OCI-LY1 (cell line): ENCODE measurements around the gene WNT2.

Experiments
- H2AFZ ChIP-seq: fragments of 200-600 bp; sonication (generic), shearing (Covaris generic); 2 replicates; pipeline ENCODE4 v1.6.0; 2014; ENCODE audit warnings: antibody characterized with exemption, mild to moderate bottlenecking, low read length
- H3F3A ChIP-seq: fragments of 200-600 bp; sonication (generic), shearing (Covaris generic); 2 replicates; pipeline ENCODE4 v1.6.0; 2014; ENCODE audit warnings: mild to moderate bottlenecking, antibody characterized with exemption, low read length, moderate library complexity; ENCODE audit not compliant: insufficient read depth
- H3K27ac ChIP-seq: fragments of 200-600 bp; sonication (generic); 2 replicates; pipeline ENCODE4 v1.5.1; 2014; ENCODE audit warnings: low read length, mixed run types, mild to moderate bottlenecking, low read depth; ENCODE audit not compliant: poor library complexity, severe bottlenecking
- H3K27me3 ChIP-seq: fragments of 200-600 bp; sonication (generic); 2 replicates; pipeline ENCODE4 v1.6.0; 2014; ENCODE audit warnings: antibody characterized with exemption, mild to moderate bottlenecking, low read length, moderate library complexity; ENCODE audit not compliant: insufficient read depth
- H3K36me3 ChIP-seq: fragments of 200-600 bp; sonication (generic); 2 replicates; pipeline ENCODE4 v1.6.1; 2014; ENCODE audit warnings: mild to moderate bottlenecking, antibody characterized with exemption, low read length, moderate library complexity, mixed read lengths; ENCODE audit not compliant: insufficient read depth
- H3K4me1 ChIP-seq: fragments of 200-600 bp; sonication (generic); 2 replicates; pipeline ENCODE4 v1.5.1; 2014; ENCODE audit warnings: mild to moderate bottlenecking, low read length, moderate library complexity; ENCODE audit not compliant: insufficient read depth, severe bottlenecking
- H3K4me2 ChIP-seq: fragments of 200-600 bp; sonication (generic), shearing (Covaris generic); 2 replicates; pipeline ENCODE4 v1.6.1; 2014; ENCODE audit warnings: low read length
- H3K4me3 ChIP-seq: fragments of 200-600 bp; sonication (generic); 2 replicates; pipeline ENCODE4 v1.5.1; 2014; ENCODE audit warnings: low read length, low read depth, mild to moderate bottlenecking, mixed read lengths; ENCODE audit not compliant: poor library complexity, severe bottlenecking
- H3K79me2 ChIP-seq: fragments of 200-600 bp; shearing (Covaris generic); 2 replicates; pipeline ENCODE4 v1.6.1; 2016; ENCODE audit warnings: mixed run types, low read length, mixed read lengths; ENCODE audit not compliant: insufficient read depth
- H3K9ac ChIP-seq: fragments of 200-600 bp; sonication (generic), shearing (Covaris generic); 2 replicates; pipeline ENCODE4 v1.6.1; 2014; ENCODE audit warnings: mild to moderate bottlenecking, low read length, mixed read lengths
- H3K9me2 ChIP-seq: fragments of 200-600 bp; sonication (generic), shearing (Covaris generic); 2 replicates; pipeline ENCODE4 v1.6.1; 2014; ENCODE audit warnings: low read depth, mild to moderate bottlenecking, low read length, mixed read lengths
- H3K9me3 ChIP-seq: fragments of 200-600 bp; shearing (Covaris generic); 2 replicates; pipeline ENCODE4 v1.6.1; 2014; ENCODE audit warnings: low read length, mixed read lengths
- H4K20me1 ChIP-seq: fragments of 200-600 bp; sonication (generic), shearing (Covaris generic); 2 replicates; pipeline ENCODE4 v1.6.0; 2016; ENCODE audit warnings: mild to moderate bottlenecking, low read length; ENCODE audit not compliant: insufficient read depth
- EZH2 ChIP-seq: fragments of 200-600 bp; sonication (generic), shearing (Covaris generic); IDR thresholded peaks from 2 replicates; pipeline ENCODE4 v1.8.0; 2017; ENCODE audit warnings: borderline replicate concordance, mixed run types, mild to moderate bottlenecking, antibody characterized with exemption, low read length, moderate library complexity, mixed read lengths
- TF ChIP-seq, protein P1 (sequence below): fragments of 200-600 bp; sonication (generic), shearing (Covaris generic); IDR thresholded peaks from 2 replicates; pipeline ENCODE4 v1.5.1; 2017; ENCODE audit warnings: mild to moderate bottlenecking, antibody characterized with exemption, low read length, moderate library complexity, mixed read lengths

The WNT2 gene

DNA sequence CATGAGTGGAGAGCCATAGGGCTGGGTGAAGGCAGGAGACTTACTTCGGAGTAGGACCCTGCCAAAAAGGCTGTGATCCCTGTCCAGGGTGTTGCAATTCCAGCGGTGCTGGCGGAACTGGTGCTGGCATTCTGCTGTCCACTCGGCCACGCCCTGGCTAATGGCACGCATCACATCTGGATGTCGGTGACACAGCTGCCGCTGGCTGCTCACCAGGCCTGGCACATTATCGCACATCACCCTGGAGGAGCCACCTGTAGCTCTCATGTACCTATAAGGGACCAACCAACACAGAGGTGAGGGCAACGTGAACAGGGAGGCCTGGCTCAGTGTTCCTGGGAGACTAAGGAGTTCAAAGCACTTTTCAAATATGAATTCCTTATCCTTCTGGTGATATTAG lies 2.3 kb downstream of the WNT2 start:
- no peak overlapping the region for H3K9ac ChIP-seq
- no peak overlapping the region for H2AFZ ChIP-seq
- TF ChIP-seq, protein P1, sequence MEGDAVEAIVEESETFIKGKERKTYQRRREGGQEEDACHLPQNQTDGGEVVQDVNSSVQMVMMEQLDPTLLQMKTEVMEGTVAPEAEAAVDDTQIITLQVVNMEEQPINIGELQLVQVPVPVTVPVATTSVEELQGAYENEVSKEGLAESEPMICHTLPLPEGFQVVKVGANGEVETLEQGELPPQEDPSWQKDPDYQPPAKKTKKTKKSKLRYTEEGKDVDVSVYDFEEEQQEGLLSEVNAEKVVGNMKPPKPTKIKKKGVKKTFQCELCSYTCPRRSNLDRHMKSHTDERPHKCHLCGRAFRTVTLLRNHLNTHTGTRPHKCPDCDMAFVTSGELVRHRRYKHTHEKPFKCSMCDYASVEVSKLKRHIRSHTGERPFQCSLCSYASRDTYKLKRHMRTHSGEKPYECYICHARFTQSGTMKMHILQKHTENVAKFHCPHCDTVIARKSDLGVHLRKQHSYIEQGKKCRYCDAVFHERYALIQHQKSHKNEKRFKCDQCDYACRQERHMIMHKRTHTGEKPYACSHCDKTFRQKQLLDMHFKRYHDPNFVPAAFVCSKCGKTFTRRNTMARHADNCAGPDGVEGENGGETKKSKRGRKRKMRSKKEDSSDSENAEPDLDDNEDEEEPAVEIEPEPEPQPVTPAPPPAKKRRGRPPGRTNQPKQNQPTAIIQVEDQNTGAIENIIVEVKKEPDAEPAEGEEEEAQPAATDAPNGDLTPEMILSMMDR, result no peak
- TF ChIP-seq EZH2, result no peak
- no peaks in the 10 kb centered on the region for H3K79me2 ChIP-seq
- H3K9me2 ChIP-seq, result no peaks in the 10 kb centered on the region
- no peaks in the 10 kb centered on the region for H3F3A ChIP-seq
- no peaks in the 10 kb centered on the region for H3K36me3 ChIP-seq
- H3K4me3 ChIP-seq, result no peak overlapping the region
- no peak overlapping the region for H3K27ac ChIP-seq
- H3K9me3 ChIP-seq, result no peaks in the 10 kb centered on the region
- no peaks in the 10 kb centered on the region for H4K20me1 ChIP-seq
- no peak overlapping the region for H3K4me2 ChIP-seq
- no peaks in the 10 kb centered on the region for H3K27me3 ChIP-seq
- H3K4me1 ChIP-seq, result no peaks in the 10 kb centered on the region

DNA sequence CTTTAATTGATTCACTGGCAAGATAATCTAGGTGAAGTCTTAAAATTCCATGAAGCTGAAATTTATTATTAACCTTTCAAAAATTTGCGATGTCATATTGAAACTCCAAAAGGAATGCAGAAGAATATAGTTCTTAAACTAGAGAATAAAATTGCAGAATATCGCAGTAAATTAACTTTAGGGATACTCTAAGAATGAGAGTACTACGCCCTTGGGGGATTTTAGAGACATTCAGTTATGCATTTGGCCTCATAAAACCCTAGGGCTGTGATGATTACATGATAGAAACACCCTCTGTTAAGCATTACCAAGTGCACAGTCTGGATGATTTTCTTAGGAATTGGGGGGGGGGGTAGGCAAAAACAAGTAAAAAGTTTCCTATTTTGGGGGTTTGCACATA lies 3.7 kb downstream of the WNT2 start:
- Histone ChIP-seq H3K4me1 (no peaks in the 10 kb centered on the region), H2AFZ (no peak overlapping the region), H3F3A (no peaks in the 10 kb centered on the region), H3K4me2 (no peak overlapping the region), H4K20me1 (no peaks in the 10 kb centered on the region), H3K27me3 (no peaks in the 10 kb centered on the region), H3K36me3 (no peaks in the 10 kb centered on the region), H3K27ac (no peak overlapping the region), H3K9me3 (no peaks in the 10 kb centered on the region), H3K9me2 (no peaks in the 10 kb centered on the region), H3K79me2 (no peaks in the 10 kb centered on the region), H3K9ac (no peak overlapping the region), H3K4me3 (no peak overlapping the region)
- TF ChIP-seq, protein P1, result no peak
- no peak for TF ChIP-seq EZH2

DNA sequence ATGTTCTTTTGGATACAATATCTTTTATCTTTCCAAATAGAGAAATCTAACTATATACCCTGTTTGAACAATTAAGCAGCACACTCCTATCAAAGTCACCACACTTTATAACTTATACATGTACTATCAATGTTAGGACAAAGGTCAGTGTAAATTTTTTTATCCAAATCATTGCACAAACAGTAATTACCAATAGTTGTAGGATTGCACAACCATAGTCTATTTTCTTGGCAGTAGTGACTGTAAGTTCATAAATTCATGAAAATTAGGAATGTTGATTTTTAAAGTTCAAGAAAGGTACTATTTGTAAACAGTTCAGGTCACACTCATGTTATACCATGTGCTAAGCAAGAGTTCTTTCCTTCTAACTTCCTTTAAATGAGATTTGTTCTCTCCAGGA lies 9.3 kb downstream of the WNT2 start:
- H3K4me2 ChIP-seq, result no peak overlapping the region
- no peaks in the 10 kb centered on the region for H3K9me3 ChIP-seq
- no peaks in the 10 kb centered on the region for H3F3A ChIP-seq
- no peak overlapping the region for H3K9ac ChIP-seq
- H2AFZ ChIP-seq, result no peak overlapping the region
- H3K4me3 ChIP-seq, result no peak overlapping the region
- no peak overlapping the region for H3K27ac ChIP-seq
- H4K20me1 ChIP-seq, result no peaks in the 10 kb centered on the region
- no peaks in the 10 kb centered on the region for H3K79me2 ChIP-seq
- no peaks in the 10 kb centered on the region for H3K4me1 ChIP-seq
- H3K9me2 ChIP-seq, result no peaks in the 10 kb centered on the region
- no peaks in the 10 kb centered on the region for H3K27me3 ChIP-seq
- TF ChIP-seq, protein P1, result no peak
- TF ChIP-seq EZH2, result no peak
- H3K36me3 ChIP-seq, result no peaks in the 10 kb centered on the region
